Glutamatergic neuron (in vitro differentiated cells): Measurements from ENCODE around the gene PRLHR. TPM values are rescaled to one million over a fixed set of nuclear protein-coding genes. Genes with fewer than 3 reads are reported as not detected.
A peak's percentile ranks its signal among the peaks of the same experiment; 100 is the strongest.

Experiments
- DNase-seq: peaks from one replicate; pipeline ENCODE4 v3.0.0; 2022
- H3K27ac Mint-ChIP-seq: one replicate; pipeline ENCODE4 v1.8.0; 2020; ENCODE audit warnings: mild to moderate bottlenecking, mixed read lengths, inconsistent platforms; ENCODE audit not compliant: unreplicated experiment
- H3K27me3 Mint-ChIP-seq: one replicate; pipeline ENCODE4 v1.8.0; 2020; ENCODE audit warnings: mild to moderate bottlenecking, moderate library complexity, mixed read lengths, inconsistent platforms; ENCODE audit not compliant: unreplicated experiment
- H3K36me3 Mint-ChIP-seq: one replicate; pipeline ENCODE4 v1.8.0; 2020; ENCODE audit warnings: mild to moderate bottlenecking, mixed read lengths, inconsistent platforms; ENCODE audit not compliant: unreplicated experiment
- H3K4me1 Mint-ChIP-seq: one replicate; pipeline ENCODE4 v1.8.0; 2020; ENCODE audit warnings: mild to moderate bottlenecking, low read depth, mixed read lengths, inconsistent platforms; ENCODE audit not compliant: unreplicated experiment
- H3K4me3 Mint-ChIP-seq: one replicate; pipeline ENCODE4 v1.8.0; 2020; ENCODE audit warnings: mild to moderate bottlenecking, mixed read lengths, inconsistent platforms; ENCODE audit not compliant: unreplicated experiment
- H3K9me3 Mint-ChIP-seq: one replicate; pipeline ENCODE4 v1.8.0; 2020; ENCODE audit warnings: mild to moderate bottlenecking, moderate library complexity, mixed read lengths, inconsistent platforms; ENCODE audit not compliant: unreplicated experiment
- CTCF ChIP-seq: fragments of 200-600 bp; sonication (generic); IDR thresholded peaks from one replicate; pipeline ENCODE4 v1.5.0; 2021; ENCODE audit not compliant: partially characterized antibody, unreplicated experiment
- total RNA-seq: library from RNA; stranded (reverse); fragmentation: NEBNext Ultra II Directional; extraction: Animal tissue kit (Norgen Biotek cat#: 25700); gene quantifications from one replicate; pipeline ENCODE4 v1.2.1, GENCODE V29; 2021; ENCODE audit not compliant: unreplicated experiment

Gene PRLHR
- total RNA-seq, 1 donor from 2014 or later, result 0.22 TPM

- Mint-ChIP-seq H3K4me3 (no peak overlapping the region), H3K4me1 (peaks cover 8% of the 10 kb centered on the region), H3K27me3 (peaks cover 2% of the 10 kb centered on the region), H3K36me3 (no peaks in the 10 kb centered on the region), H3K9me3 (peaks cover 4% of the 10 kb centered on the region), H3K27ac (no peak overlapping the region)
- DNase-seq, result no peak
- TF ChIP-seq CTCF, result no peak
These were observed 25.6 kb downstream of the PRLHR start for GRCh38 chr10:118569882-118570252.

GRCh38 chr10:118569241-118569881, 26.1 kb downstream of the PRLHR start:
- Mint-ChIP-seq H3K4me3 (no peak overlapping the region), H3K4me1 (peaks cover 8% of the 10 kb centered on the region), H3K9me3 (peaks cover 4% of the 10 kb centered on the region), H3K36me3 (no peaks in the 10 kb centered on the region), H3K27me3 (peaks cover 2% of the 10 kb centered on the region), H3K27ac (no peak overlapping the region)
- DNase-seq, result no peak
- no peak for TF ChIP-seq CTCF

GRCh38 chr10:118568327-118568848, 27.1 kb downstream of the PRLHR start:
- peak; percentile 92 for TF ChIP-seq CTCF
- H3K4me1 Mint-ChIP-seq, result peaks cover 8% of the 10 kb centered on the region
- H3K27ac Mint-ChIP-seq, result no peak overlapping the region
- H3K9me3 Mint-ChIP-seq, result peaks cover 4% of the 10 kb centered on the region
- DNase-seq, result no peak
- peaks cover 2% of the 10 kb centered on the region for H3K27me3 Mint-ChIP-seq
- no peaks in the 10 kb centered on the region for H3K36me3 Mint-ChIP-seq
- no peak overlapping the region for H3K4me3 Mint-ChIP-seq

GRCh38 chr10:118567701-118568248, 27.7 kb downstream of the PRLHR start:
- Mint-ChIP-seq H3K36me3 (no peaks in the 10 kb centered on the region), H3K4me1 (peaks cover 8% of the 10 kb centered on the region), H3K27ac (no peak overlapping the region), H3K4me3 (no peak overlapping the region), H3K9me3 (peaks cover 4% of the 10 kb centered on the region), H3K27me3 (peaks cover 2% of the 10 kb centered on the region)
- no peak for DNase-seq
- no peak for TF ChIP-seq CTCF

- Mint-ChIP-seq H3K27ac (no peak overlapping the region), H3K9me3 (peaks cover 4% of the 10 kb centered on the region), H3K36me3 (peaks cover 4% of the 10 kb centered on the region), H3K27me3 (peaks cover 2% of the 10 kb centered on the region), H3K4me1 (peaks cover 8% of the 10 kb centered on the region), H3K4me3 (no peak overlapping the region)
- DNase-seq, result no peak
- TF ChIP-seq CTCF, result no peak
These were observed 28.5 kb downstream of the PRLHR start for GRCh38 chr10:118566911-118567310.
